GM18505 (cell line): Measurements from ENCODE around the gene CALML3.

ENCODE experiments used
- ATAC-seq: cut with Tn5 transposase; IDR thresholded peaks from one replicate; pipeline ENCODE4 v1.9.1; 2021; ENCODE audit not compliant: unreplicated experiment
- POLR2A ChIP-seq: IDR thresholded peaks from 4 replicates; pipeline ENCODE4 v1.6.1; 2011; ENCODE audit warnings: borderline replicate concordance; ENCODE audit not compliant: insufficient read depth, insufficient read length; ENCODE audit errors: extremely low read depth

CALML3 gene

GRCh38 chr10:5529702-5530411 lies 5.1 kb downstream of the CALML3 start:
- no peak for TF ChIP-seq POLR2A
- no peak for ATAC-seq

- ATAC-seq, result no peak
- TF ChIP-seq POLR2A, result no peak
Measured at GRCh38 chr10:5530412-5530806, 5.6 kb downstream of the CALML3 start.

GRCh38 chr10:5530846-5531557 lies 6.2 kb downstream of the CALML3 start:
- TF ChIP-seq POLR2A, result no peak
- no peak for ATAC-seq

GRCh38 chr10:5531558-5532306 lies 7.0 kb downstream of the CALML3 start:
- TF ChIP-seq POLR2A, result no peak
- ATAC-seq, result no peak

- no peak for TF ChIP-seq POLR2A
- no peak for ATAC-seq
Measured at GRCh38 chr10:5532307-5532605, 7.5 kb downstream of the CALML3 start.

- ATAC-seq, result no peak
- TF ChIP-seq POLR2A, result no peak
Measured at GRCh38 chr10:5532618-5533097, 7.9 kb downstream of the CALML3 start.

GRCh38 chr10:5533098-5533731 lies 8.5 kb downstream of the CALML3 start:
- no peak for TF ChIP-seq POLR2A
- no peak for ATAC-seq

GRCh38 chr10:5534051-5534821 lies 9.5 kb downstream of the CALML3 start:
- no peak for ATAC-seq
- TF ChIP-seq POLR2A, result no peak

GRCh38 chr10:5534880-5535856 lies 10.4 kb downstream of the CALML3 start:
- no peak for ATAC-seq
- no peak for TF ChIP-seq POLR2A

DNA sequence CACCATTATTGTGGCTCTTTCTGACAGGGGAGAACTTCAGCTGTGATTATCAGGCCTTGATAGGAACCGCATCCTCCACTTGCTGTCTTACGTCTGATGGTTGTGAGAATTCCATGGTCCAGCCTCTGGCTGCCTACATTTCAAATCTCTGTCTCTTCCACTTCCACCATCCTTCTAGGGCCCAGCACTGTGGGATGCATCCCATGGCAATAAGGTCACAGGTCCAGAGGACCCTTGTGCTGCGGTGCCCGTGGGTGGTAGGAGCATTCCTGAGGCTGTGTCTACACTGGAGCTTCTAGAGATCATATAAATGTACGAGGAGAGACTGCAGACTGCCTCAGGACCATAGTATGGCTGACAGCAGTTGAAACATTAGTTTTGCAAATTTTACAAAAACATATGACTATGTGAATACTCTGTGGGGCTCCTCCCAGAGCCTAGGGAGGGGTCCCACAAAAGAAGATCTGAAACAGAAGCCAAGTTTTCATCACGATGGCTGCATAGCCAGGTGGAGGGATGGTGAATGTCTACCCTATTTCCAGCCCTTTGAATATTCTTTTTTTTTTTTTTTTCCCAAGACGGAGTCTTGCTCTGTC lies 11.8 kb downstream of the CALML3 start:
- no peak for ATAC-seq
- no peak for TF ChIP-seq POLR2A

- TF ChIP-seq POLR2A, result no peak
Measured at GRCh38 chr10:5537684-5538083, 12.9 kb downstream of the CALML3 start.

More at GRCh38 chr10:5537684-5538083, 12.9 kb downstream of the CALML3 start:
- ATAC-seq, result no peak
